ENCODE data around the gene PRR14.

- TF ChIP-seq POLR2A (IDR thresholded peaks at IDR 0.05) (no peak), CTCF (IDR thresholded peaks at IDR 0.05) (no peak), POLR2AphosphoS5 (IDR thresholded peaks at IDR 0.05) (peak in 1 of 3 donors; percentile 19)
Observed at GRCh38 chr16:30602616-30603277, 48.0 kb upstream of the PRR14 start.
